ENCODE results near the gene USP17L12.
"Not testable (repeated sequence)": the region's sequence is repeated elsewhere in the genome, so short reads cannot be mapped to it uniquely, and the experiment has no call there.

The USP17L12 gene, protein sequence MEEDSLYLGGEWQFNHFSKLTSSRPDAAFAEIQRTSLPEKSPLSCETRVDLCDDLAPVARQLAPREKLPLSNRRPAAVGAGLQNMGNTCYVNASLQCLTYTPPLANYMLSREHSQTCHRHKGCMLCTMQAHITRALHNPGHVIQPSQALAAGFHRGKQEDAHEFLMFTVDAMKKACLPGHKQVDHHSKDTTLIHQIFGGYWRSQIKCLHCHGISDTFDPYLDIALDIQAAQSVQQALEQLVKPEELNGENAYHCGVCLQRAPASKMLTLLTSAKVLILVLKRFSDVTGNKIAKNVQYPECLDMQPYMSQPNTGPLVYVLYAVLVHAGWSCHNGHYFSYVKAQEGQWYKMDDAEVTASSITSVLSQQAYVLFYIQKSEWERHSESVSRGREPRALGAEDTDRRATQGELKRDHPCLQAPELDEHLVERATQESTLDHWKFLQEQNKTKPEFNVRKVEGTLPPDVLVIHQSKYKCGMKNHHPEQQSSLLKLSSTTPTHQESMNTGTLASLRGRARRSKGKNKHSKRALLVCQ

DNA sequence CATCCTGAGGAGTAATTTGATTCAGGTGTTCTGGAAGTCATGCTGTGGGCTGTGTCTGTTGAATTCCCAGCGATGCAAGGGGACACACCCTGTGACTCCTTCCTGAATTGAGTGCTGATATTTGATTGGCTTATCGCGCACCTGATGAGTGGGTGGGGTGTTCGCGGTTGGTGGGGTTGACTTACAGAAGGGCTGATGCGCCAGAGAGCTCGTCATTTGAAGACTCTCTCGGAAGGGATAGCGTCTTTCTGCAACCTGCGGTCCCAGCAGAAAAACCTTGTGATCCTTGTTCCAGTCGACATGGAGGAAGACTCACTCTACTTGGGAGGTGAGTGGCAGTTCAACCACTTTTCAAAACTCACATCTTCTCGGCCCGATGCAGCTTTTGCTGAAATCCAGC lies at the start of gene USP17L12:
Gene USP17L12, plus strand, starts transcription at position 301 of the 400 bp plus-strand sequence. Its CDS starts 0 bp downstream, at position 301.
- not testable (repeated sequence) for H3K36me3 ChIP-seq (ENCODE audit: insufficient read depth, insufficient read length, low read length); H3K9ac ChIP-seq (ENCODE audit: insufficient read length, low read depth); H3K4me1 ChIP-seq (ENCODE audit: insufficient read depth, insufficient read length); H3K27me3 ChIP-seq (ENCODE audit: insufficient read depth, insufficient read length); H3K4me3 ChIP-seq (ENCODE audit: insufficient read length, low read depth); DNase-seq (ENCODE audit: low read depth, low spot score); H3K9me3 ChIP-seq (ENCODE audit: insufficient read depth, low read length)

- not testable (repeated sequence) for H3K4me1 ChIP-seq (ENCODE audit: insufficient read depth, insufficient read length); H3K27me3 ChIP-seq (ENCODE audit: insufficient read depth, insufficient read length); H3K9ac ChIP-seq (ENCODE audit: insufficient read length, low read depth); H3K9me3 ChIP-seq (ENCODE audit: insufficient read depth, low read length); H3K36me3 ChIP-seq (ENCODE audit: insufficient read depth, insufficient read length, low read length); DNase-seq (ENCODE audit: low read depth, low spot score); H3K4me3 ChIP-seq (ENCODE audit: insufficient read length, low read depth)
These were observed 9.6 kb upstream of the USP17L12 start, which contains the start of gene USP17L10 for GRCh38 chr4:9210357-9210756. Gene USP17L10 (plus strand): TSS chr4:9210657. CDS start chr4:9210657, 0 bp downstream.

DNA sequence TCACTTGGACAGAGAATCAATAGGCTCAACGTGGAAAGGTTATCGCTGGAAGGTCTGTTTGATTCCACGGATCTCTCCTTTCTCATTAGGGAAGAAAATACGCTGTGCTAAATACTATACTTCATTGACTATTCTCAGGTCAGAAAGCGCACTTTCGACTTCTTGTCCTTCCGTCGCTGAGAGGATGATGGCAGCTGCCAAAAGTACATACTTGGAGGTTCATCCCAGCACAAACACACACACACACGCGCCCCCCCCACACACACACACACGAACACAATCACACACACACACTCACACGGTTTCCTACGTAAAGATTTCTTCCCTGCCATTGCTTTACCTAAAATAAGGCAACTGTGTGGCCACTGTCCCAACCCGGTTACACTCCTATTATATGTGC lies 5.3 kb upstream of the USP17L12 start:
- not testable (repeated sequence) for H3K36me3 ChIP-seq (ENCODE audit: insufficient read depth, insufficient read length, low read length); H3K9ac ChIP-seq (ENCODE audit: insufficient read length, low read depth); H3K4me3 ChIP-seq (ENCODE audit: insufficient read length, low read depth); H3K9me3 ChIP-seq (ENCODE audit: insufficient read depth, low read length); DNase-seq (ENCODE audit: low read depth, low spot score); H3K27me3 ChIP-seq (ENCODE audit: insufficient read depth, insufficient read length); H3K4me1 ChIP-seq (ENCODE audit: insufficient read depth, insufficient read length)

DNA sequence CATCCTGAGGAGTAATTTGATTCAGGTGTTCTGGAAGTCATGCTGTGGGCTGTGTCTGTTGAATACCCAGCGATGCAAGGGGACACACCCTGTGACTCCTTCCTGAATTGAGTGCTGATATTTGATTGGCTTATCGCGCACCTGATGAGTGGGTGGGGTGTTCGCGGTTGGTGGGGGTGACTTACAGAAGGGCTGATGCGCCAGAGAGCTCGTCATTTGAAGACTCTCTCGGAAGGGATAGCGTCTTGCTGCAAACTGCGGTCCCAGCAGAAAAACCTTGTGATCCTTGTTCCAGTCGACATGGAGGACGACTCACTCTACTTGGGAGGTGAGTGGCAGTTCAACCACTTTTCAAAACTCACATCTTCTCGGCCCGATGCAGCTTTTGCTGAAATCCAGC lies 4.8 kb upstream of the USP17L12 start, which contains the start of gene USP17L11:
Gene USP17L11, plus strand, starts transcription at position 301 of the 400 bp plus-strand sequence. Its CDS starts 0 bp downstream, at position 301.
- H3K36me3 ChIP-seq (ENCODE audit: insufficient read depth, insufficient read length, low read length): not testable (repeated sequence)

GRCh38 chr4:9224596-9224995 lies 4.6 kb downstream of the USP17L12 start, which contains the start of gene USP17L13:
Gene USP17L13 (plus strand): TSS chr4:9224896. CDS start chr4:9224896, 0 bp downstream.
- not testable (repeated sequence) for DNase-seq (ENCODE audit: low read depth, low spot score); H3K9ac ChIP-seq (ENCODE audit: insufficient read length, low read depth); H3K9me3 ChIP-seq (ENCODE audit: insufficient read depth, low read length); H3K36me3 ChIP-seq (ENCODE audit: insufficient read depth, insufficient read length, low read length); H3K4me3 ChIP-seq (ENCODE audit: insufficient read length, low read depth); H3K27me3 ChIP-seq (ENCODE audit: insufficient read depth, insufficient read length); H3K4me1 ChIP-seq (ENCODE audit: insufficient read depth, insufficient read length)

More for the DNA sequence above, 4.8 kb upstream of the USP17L12 start, which contains the start of gene USP17L11:
- not testable (repeated sequence) for DNase-seq (ENCODE audit: low read depth, low spot score); H3K27me3 ChIP-seq (ENCODE audit: insufficient read depth, insufficient read length); H3K9ac ChIP-seq (ENCODE audit: insufficient read length, low read depth); H3K4me3 ChIP-seq (ENCODE audit: insufficient read length, low read depth); H3K4me1 ChIP-seq (ENCODE audit: insufficient read depth, insufficient read length); H3K9me3 ChIP-seq (ENCODE audit: insufficient read depth, low read length)

DNA sequence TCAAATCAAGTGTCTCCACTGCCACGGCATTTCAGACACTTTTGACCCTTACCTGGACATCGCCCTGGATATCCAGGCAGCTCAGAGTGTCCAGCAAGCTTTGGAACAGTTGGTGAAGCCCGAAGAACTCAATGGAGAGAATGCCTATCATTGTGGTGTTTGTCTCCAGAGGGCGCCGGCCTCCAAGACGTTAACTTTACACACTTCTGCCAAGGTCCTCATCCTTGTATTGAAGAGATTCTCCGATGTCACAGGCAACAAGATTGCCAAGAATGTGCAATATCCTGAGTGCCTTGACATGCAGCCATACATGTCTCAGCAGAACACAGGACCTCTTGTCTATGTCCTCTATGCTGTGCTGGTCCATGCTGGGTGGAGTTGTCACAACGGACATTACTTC lies 10.3 kb downstream of the USP17L12 start:
- H3K4me1 ChIP-seq (ENCODE audit: insufficient read depth, insufficient read length): not testable (repeated sequence)

GRCh38 chr4:9234085-9234484 lies 14.1 kb downstream of the USP17L12 start, which contains the start of gene USP17L15:
Gene USP17L15 (plus strand): TSS chr4:9234385. CDS start chr4:9234385, 0 bp downstream.
- H3K9me3 ChIP-seq (ENCODE audit: insufficient read depth, low read length); H3K4me1 ChIP-seq (ENCODE audit: insufficient read depth, insufficient read length); H3K27me3 ChIP-seq (ENCODE audit: insufficient read depth, insufficient read length); H3K4me3 ChIP-seq (ENCODE audit: insufficient read length, low read depth); H3K36me3 ChIP-seq (ENCODE audit: insufficient read depth, insufficient read length, low read length); H3K9ac ChIP-seq (ENCODE audit: insufficient read length, low read depth); DNase-seq (ENCODE audit: low read depth, low spot score): not testable (repeated sequence)

More for the DNA sequence above, 10.3 kb downstream of the USP17L12 start:
- DNase-seq (ENCODE audit: low read depth, low spot score); H3K9me3 ChIP-seq (ENCODE audit: insufficient read depth, low read length); H3K36me3 ChIP-seq (ENCODE audit: insufficient read depth, insufficient read length, low read length); H3K4me3 ChIP-seq (ENCODE audit: insufficient read length, low read depth); H3K9ac ChIP-seq (ENCODE audit: insufficient read length, low read depth); H3K27me3 ChIP-seq (ENCODE audit: insufficient read depth, insufficient read length): not testable (repeated sequence)

GRCh38 chr4:9238461-9238860 lies 18.5 kb downstream of the USP17L12 start:
- not testable (repeated sequence) for H3K27me3 ChIP-seq (ENCODE audit: insufficient read depth, insufficient read length); H3K9me3 ChIP-seq (ENCODE audit: insufficient read depth, low read length); H3K36me3 ChIP-seq (ENCODE audit: insufficient read depth, insufficient read length, low read length); DNase-seq (ENCODE audit: low read depth, low spot score); H3K9ac ChIP-seq (ENCODE audit: insufficient read length, low read depth); H3K4me1 ChIP-seq (ENCODE audit: insufficient read depth, insufficient read length); H3K4me3 ChIP-seq (ENCODE audit: insufficient read length, low read depth)

- H3K36me3 ChIP-seq (ENCODE audit: insufficient read depth, insufficient read length, low read length); H3K4me1 ChIP-seq (ENCODE audit: insufficient read depth, insufficient read length); DNase-seq (ENCODE audit: low read depth, low spot score); H3K9me3 ChIP-seq (ENCODE audit: insufficient read depth, low read length); H3K27me3 ChIP-seq (ENCODE audit: insufficient read depth, insufficient read length); H3K9ac ChIP-seq (ENCODE audit: insufficient read length, low read depth); H3K4me3 ChIP-seq (ENCODE audit: insufficient read length, low read depth): not testable (repeated sequence)
These were observed 23.6 kb downstream of the USP17L12 start, which contains the start of gene USP17L17 for GRCh38 chr4:9243579-9243978. Gene USP17L17 (plus strand): TSS chr4:9243879. CDS start chr4:9243879, 0 bp downstream.

DNA sequence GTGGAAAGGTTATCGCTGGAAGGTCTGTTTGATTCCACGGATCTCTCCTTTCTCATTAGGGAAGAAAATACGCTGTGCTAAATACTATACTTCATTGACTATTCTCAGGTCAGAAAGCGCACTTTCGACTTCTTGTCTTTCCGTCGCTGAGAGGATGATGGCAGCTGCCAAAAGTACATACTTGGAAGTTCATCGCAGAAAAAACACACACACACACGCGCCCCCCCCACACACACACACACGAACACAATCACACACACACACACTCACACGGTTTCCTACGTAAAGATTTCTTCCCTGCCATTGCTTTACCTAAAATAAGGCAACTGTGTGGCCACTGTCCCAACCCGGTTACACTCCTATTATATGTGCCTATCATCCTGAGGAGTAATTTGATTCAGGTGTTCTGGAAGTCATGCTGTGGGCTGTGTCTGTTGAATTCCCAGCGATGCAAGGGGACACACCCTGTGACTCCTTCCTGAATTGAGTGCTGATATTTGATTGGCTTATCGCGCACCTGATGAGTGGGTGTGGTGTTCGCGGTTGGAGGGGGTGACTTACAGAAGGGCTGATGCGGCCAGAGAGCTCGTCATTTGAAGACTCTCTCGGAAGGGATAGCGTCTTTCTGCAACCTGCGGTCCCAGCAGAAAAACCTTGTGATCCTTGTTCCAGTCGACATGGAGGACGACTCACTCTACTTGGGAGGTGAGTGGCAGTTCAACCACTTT lies 28.2 kb downstream of the USP17L12 start, which contains the start of gene USP17L18:
Gene USP17L18, plus strand, starts transcription at position 678 of the 728 bp plus-strand sequence. Its CDS starts 0 bp downstream, at position 678.
- not testable (repeated sequence) for H3K27me3 ChIP-seq (ENCODE audit: insufficient read depth, insufficient read length); H3K9ac ChIP-seq (ENCODE audit: insufficient read length, low read depth); H3K9me3 ChIP-seq (ENCODE audit: insufficient read depth, low read length); H3K36me3 ChIP-seq (ENCODE audit: insufficient read depth, insufficient read length, low read length); H3K4me3 ChIP-seq (ENCODE audit: insufficient read length, low read depth); H3K4me1 ChIP-seq (ENCODE audit: insufficient read depth, insufficient read length); DNase-seq (ENCODE audit: low read depth, low spot score)

DNA sequence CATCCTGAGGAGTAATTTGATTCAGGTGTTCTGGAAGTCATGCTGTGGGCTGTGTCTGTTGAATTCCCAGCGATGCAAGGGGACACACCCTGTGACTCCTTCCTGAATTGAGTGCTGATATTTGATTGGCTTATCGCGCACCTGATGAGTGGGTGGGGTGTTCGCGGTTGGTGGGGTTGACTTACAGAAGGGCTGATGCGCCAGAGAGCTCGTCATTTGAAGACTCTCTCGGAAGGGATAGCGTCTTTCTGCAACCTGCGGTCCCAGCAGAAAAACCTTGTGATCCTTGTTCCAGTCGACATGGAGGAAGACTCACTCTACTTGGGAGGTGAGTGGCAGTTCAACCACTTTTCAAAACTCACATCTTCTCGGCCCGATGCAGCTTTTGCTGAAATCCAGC lies 33.1 kb downstream of the USP17L12 start, which contains the start of gene USP17L19:
Gene USP17L19, plus strand, starts transcription at position 301 of the 400 bp plus-strand sequence. Its CDS starts 0 bp downstream, at position 301.
- not testable (repeated sequence) for H3K4me3 ChIP-seq (ENCODE audit: insufficient read length, low read depth); H3K36me3 ChIP-seq (ENCODE audit: insufficient read depth, insufficient read length, low read length); H3K27me3 ChIP-seq (ENCODE audit: insufficient read depth, insufficient read length); H3K9ac ChIP-seq (ENCODE audit: insufficient read length, low read depth); H3K9me3 ChIP-seq (ENCODE audit: insufficient read depth, low read length); DNase-seq (ENCODE audit: low read depth, low spot score); H3K4me1 ChIP-seq (ENCODE audit: insufficient read depth, insufficient read length)

Data from NT2/D1 (cell line).